Mammary epithelial cell (primary cell): ENCODE results near the gene TCFL5.

Source experiments
- EZH2 ChIP-seq: IDR thresholded peaks from 2 replicates; pipeline ENCODE4 v1.6.1; 2012; ENCODE audit warnings: low read length, inconsistent platforms, borderline replicate concordance
- TF ChIP-seq, protein P1 (sequence below), 2 donors: IDR thresholded peaks in 1 of 2; conservative IDR thresholded peaks in 1 of 2; 2 replicates each; pipeline ENCODE4 v1.5.1; 2011 to 2012; ENCODE audit warnings: inconsistent platforms in 2 of 2, low read length in 2 of 2, mild to moderate bottlenecking in 2 of 2, control low read depth in 1 of 2, low read depth in 1 of 2; ENCODE audit not compliant: insufficient read depth in 1 of 2; ENCODE audit errors: extremely low read depth in 1 of 2

GRCh38 chr20:62900052-62900691, 38.5 kb upstream of the TCFL5 start:
- TF ChIP-seq, protein P1, sequence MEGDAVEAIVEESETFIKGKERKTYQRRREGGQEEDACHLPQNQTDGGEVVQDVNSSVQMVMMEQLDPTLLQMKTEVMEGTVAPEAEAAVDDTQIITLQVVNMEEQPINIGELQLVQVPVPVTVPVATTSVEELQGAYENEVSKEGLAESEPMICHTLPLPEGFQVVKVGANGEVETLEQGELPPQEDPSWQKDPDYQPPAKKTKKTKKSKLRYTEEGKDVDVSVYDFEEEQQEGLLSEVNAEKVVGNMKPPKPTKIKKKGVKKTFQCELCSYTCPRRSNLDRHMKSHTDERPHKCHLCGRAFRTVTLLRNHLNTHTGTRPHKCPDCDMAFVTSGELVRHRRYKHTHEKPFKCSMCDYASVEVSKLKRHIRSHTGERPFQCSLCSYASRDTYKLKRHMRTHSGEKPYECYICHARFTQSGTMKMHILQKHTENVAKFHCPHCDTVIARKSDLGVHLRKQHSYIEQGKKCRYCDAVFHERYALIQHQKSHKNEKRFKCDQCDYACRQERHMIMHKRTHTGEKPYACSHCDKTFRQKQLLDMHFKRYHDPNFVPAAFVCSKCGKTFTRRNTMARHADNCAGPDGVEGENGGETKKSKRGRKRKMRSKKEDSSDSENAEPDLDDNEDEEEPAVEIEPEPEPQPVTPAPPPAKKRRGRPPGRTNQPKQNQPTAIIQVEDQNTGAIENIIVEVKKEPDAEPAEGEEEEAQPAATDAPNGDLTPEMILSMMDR (conservative IDR thresholded peaks at IDR 0.05 in 1 of 2, IDR thresholded peaks at IDR 0.05 in 1 of 2; ENCODE audit: extremely low read depth in 1 of 2, insufficient read depth in 1 of 2, low read depth in 1 of 2, low read length in 2 of 2): peak; percentile 84 to 85
- no peak for TF ChIP-seq EZH2
